Measurements from ENCODE around the gene RASL10A. TPM values are rescaled to one million over a fixed set of nuclear protein-coding genes. Genes with fewer than 3 reads are reported as not detected.
"Not testable (repeated sequence)": the region's sequence is repeated elsewhere in the genome, so short reads cannot be mapped to it uniquely, and the experiment has no call there.

RASL10A gene
- total and polyA plus RNA-seq, 9 of the 15 experiments (the other 6 are each of a cell fraction or from before 2014, with no cell fraction given), result 0.17 to 1.2 (median 0.45) TPM; not detected in 3

DNA sequence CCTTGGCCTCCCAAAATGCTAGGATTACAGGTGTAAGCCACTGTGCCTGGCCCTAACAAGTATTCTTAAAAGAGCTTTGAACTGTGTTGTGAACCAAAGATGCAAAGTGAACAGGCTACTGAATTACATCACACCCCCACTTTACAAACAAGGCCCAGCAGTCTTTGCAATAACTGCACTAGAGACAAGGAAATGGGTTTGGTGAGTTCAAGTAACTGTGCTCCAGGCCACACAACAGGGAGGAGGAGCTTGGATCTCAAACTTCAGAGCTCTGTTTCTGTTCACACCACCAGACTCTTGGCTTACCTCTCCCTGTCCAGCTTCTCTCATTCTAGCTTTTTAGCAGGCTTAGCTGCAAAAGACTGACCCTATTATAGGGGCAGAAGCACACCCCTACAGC is 30.4 kb upstream of the RASL10A start (continued):
- TF ChIP-seq HSF4 (CRISPR knock-in tag; IDR thresholded peaks at IDR 0.05; ENCODE audit: borderline replicate concordance) (no peak), ZNF121 (CRISPR knock-in tag; conservative IDR thresholded peaks at IDR 0.05) (no peak), MCM7 (IDR thresholded peaks at IDR 0.05) (no peak), ZNF175 (CRISPR knock-in tag; IDR thresholded peaks at IDR 0.05; ENCODE audit: low read depth) (no peak), FOSL1 (tag; conservative IDR thresholded peaks at IDR 0.05) (no peak)
- TF ChIP-seq, protein P1, sequence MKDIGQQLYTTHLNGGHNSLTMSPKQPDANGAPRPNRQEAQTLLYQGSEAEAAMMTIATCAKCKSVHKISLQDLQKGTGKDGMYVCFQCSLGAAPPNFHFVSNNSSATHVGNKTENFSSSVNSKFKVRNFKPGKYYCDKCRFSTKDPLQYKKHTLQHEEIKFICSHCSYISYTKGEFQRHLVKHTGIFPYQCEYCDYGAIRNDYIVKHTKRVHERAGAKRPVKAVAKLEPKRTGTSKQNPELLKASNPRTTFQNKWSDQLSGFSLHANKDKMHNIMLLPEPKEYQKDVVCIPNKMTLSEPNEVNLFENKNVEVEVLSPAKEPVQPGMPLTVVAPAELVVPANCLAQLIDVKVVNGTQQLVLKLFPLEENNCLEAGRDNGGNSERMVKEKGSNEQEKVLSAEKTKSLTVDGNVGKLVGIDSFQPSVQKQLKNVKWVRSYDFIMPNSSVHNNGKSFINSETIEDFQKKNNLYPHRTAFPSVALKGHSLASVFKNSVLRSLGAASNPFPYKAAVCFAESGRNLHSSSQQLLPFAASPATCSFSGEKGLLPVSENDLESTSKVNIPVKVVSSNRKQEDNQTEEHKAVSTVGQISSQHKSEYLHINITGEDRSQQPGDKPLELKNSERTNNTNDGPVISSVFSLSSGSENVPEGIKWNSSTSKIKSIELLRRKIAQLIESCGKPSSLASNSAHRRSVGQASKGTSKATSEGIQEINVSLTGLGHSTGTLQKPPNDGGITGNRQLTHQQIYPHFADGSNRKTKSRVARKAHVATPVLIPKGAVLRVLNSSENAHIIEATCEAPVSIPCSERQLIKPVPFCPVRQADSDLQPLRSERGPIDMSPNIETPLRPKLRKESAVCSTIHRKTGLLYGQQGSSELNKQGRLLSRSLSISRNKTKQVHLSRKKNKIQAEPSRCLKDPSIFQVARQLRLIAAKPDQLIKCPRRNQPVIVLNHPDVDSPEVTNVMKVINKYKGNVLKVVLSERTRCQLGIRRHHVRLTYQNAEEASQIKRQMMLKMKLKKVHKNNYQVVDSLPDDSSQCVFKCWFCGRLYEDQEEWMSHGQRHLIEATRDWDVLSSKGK (CRISPR knock-in tag; IDR thresholded peaks at IDR 0.05), result no peak

GRCh38 chr22:29344889-29345288 is 29.4 kb upstream of the RASL10A start:
- not testable (repeated sequence) for FAIRE-seq
- 84% methylated on average over 4 of the region's 5 CpGs for WGBS (ENCODE audit: insufficient coverage, low coverage, missing lambda C conversion rate)

More at GRCh38 chr22:29344889-29345288, 29.4 kb upstream of the RASL10A start:
- CTCF ChIA-PET (ENCODE audit: low intra/inter-chr PET ratio); H4K20me1 ChIP-seq (replicated peaks; ENCODE audit: control insufficient read depth, insufficient read depth, low read length); H3K4me2 ChIP-seq (ENCODE audit: insufficient read depth, low read length); H3K9ac ChIP-seq (ENCODE audit: insufficient read depth in 1 of 2, low read depth in 2 of 2, low read length in 2 of 2); in situ Hi-C loops (cut with MboI); H3K9me1 ChIP-seq (ENCODE audit: control insufficient read depth, insufficient read depth, low read length); H2AFZ ChIP-seq (ENCODE audit: low read depth, low read length); H3K27me3 ChIP-seq (ENCODE audit: control insufficient read depth in 2 of 2, insufficient read depth in 2 of 2, low read length in 2 of 2); intact Hi-C loops (cut with micrococcal nuclease); DNase-seq (ENCODE audit: extremely low read depth in 1 of 4, low spot score in 3 of 4); BruUV-seq (replicated peaks); H3K27ac ChIP-seq (ENCODE audit: extremely low read depth, low read depth, low read length); ATAC-seq; H3K4me3 ChIP-seq; H3K79me2 ChIP-seq (ENCODE audit: control insufficient read depth, insufficient read depth, low read length); H3K9me3 ChIP-seq (replicated peaks; ENCODE audit: control insufficient read depth, insufficient read depth, low read depth, low read length): not testable (repeated sequence)
- peaks cover 85% of the 10 kb centered on the region for H3K36me3 ChIP-seq (ENCODE audit: control insufficient read depth, insufficient read depth, low read length)
- H3K4me1 ChIP-seq (replicated peaks in 1 of 2; ENCODE audit: control insufficient read depth in 2 of 2, insufficient read depth in 2 of 2, low read length in 2 of 2), result peaks cover 0 to 10% of the 10 kb centered on the region in 2 experiments; a peak in 3 of 5 replicates
- POLR2A ChIA-PET, result interaction anchor here (0.7 kb wide), 1 partner anchor 267 kb away, joined by 5 read pairs; no protein-coding TSS in a partner anchor

All from K562 (cell line).